Neuronal stem cell (in vitro differentiated cells): ENCODE measurements around the gene SYNE1.
"Not testable (repeated sequence)": the region's sequence is repeated elsewhere in the genome, so short reads cannot be mapped to it uniquely, and the experiment has no call there.

Experiments used
- DNase-seq: peaks from one replicate; pipeline ENCODE4 v3.0.0-alpha.2; 2013; ENCODE audit warnings: low spot score
- H2AFZ ChIP-seq: one replicate; pipeline ENCODE4 v1.6.1; 2013; ENCODE audit warnings: mild to moderate bottlenecking, low read length, inconsistent platforms
- H2AK5ac ChIP-seq: 2 replicates; pipeline ENCODE4 v1.6.1; 2013; ENCODE audit warnings: low read depth, mild to moderate bottlenecking, inconsistent platforms, low read length, moderate library complexity, mixed read lengths
- H2BK120ac ChIP-seq: 2 replicates; pipeline ENCODE4 v1.6.1; 2013; ENCODE audit warnings: low read depth, mild to moderate bottlenecking, inconsistent platforms, low read length, moderate library complexity, mixed read lengths
- H2BK12ac ChIP-seq: one replicate; pipeline ENCODE4 v1.6.1; 2013; ENCODE audit warnings: low read length, inconsistent platforms
- H2BK15ac ChIP-seq: 2 replicates; pipeline ENCODE4 v1.6.1; 2013; ENCODE audit warnings: mild to moderate bottlenecking, low read length, inconsistent platforms, mixed read lengths
- H2BK5ac ChIP-seq: one replicate; pipeline ENCODE4 v1.6.1; 2013; ENCODE audit warnings: inconsistent platforms, mild to moderate bottlenecking, low read length, moderate library complexity
- H3K14ac ChIP-seq: one replicate; pipeline ENCODE4 v1.6.1; 2013; ENCODE audit warnings: low read length, inconsistent platforms
- H3K18ac ChIP-seq: 2 replicates; pipeline ENCODE4 v1.6.1; 2013; ENCODE audit warnings: low read length, inconsistent platforms
- H3K23ac ChIP-seq: 2 replicates; pipeline ENCODE4 v1.6.1; 2013; ENCODE audit warnings: low read depth, mild to moderate bottlenecking, mixed read lengths, low read length, inconsistent platforms; ENCODE audit not compliant: poor library complexity
- H3K27ac ChIP-seq: replicated peaks from 3 replicates; pipeline ENCODE4 v1.5.1; 2013; ENCODE audit warnings: low read length, inconsistent platforms
- H3K27me3 ChIP-seq, 3 experiments: 2 replicates each; pipeline ENCODE4 v1.6.1; 2013; ENCODE audit warnings: low read length in 3 of 3, mild to moderate bottlenecking in 2 of 3, inconsistent platforms in 1 of 3, low read depth in 1 of 3, mixed read lengths in 1 of 3, moderate library complexity in 1 of 3; ENCODE audit not compliant: control insufficient read depth in 3 of 3, insufficient read depth in 3 of 3
- H3K36me3 ChIP-seq, 2 donors: replicated peaks in 1 of 2; 2 replicates each; pipeline ENCODE4 v1.6.1; 2013; ENCODE audit warnings: low read length in 2 of 2; ENCODE audit not compliant: control insufficient read depth in 2 of 2, insufficient read depth in 2 of 2
- H3K4ac ChIP-seq: 2 replicates; pipeline ENCODE4 v1.6.1; 2013; ENCODE audit warnings: inconsistent platforms, mild to moderate bottlenecking, low read length, moderate library complexity
- H3K4me1 ChIP-seq, 2 donors: 1 replicate in 1 of 2; 2 replicates in 1 of 2; pipeline ENCODE4 v1.6.1; 2013; ENCODE audit warnings: low read length in 2 of 2, low read depth in 1 of 2; ENCODE audit not compliant: control insufficient read depth in 2 of 2, insufficient read depth in 1 of 2
- H3K4me2 ChIP-seq: one replicate; pipeline ENCODE4 v1.6.1; 2013; ENCODE audit warnings: mild to moderate bottlenecking, low read length, inconsistent platforms; ENCODE audit not compliant: insufficient read depth, poor library complexity, severe bottlenecking
- H3K4me3 ChIP-seq, 2 donors: 2 replicates each; pipeline ENCODE4 v1.5.1; 2013; ENCODE audit warnings: low read length in 2 of 2, mild to moderate bottlenecking in 2 of 2, inconsistent platforms in 1 of 2, moderate library complexity in 1 of 2
- H3K79me1 ChIP-seq: one replicate; pipeline ENCODE4 v1.6.1; 2013; ENCODE audit warnings: low read depth, mild to moderate bottlenecking, inconsistent platforms, low read length, moderate library complexity
- H3K9ac ChIP-seq: one replicate; pipeline ENCODE4 v1.6.1; 2013; ENCODE audit warnings: mild to moderate bottlenecking, low read depth, low read length, inconsistent platforms; ENCODE audit not compliant: poor library complexity
- H3K9me3 ChIP-seq, 2 donors: replicated peaks in 1 of 2; 2 replicates each; pipeline versions ENCODE3 to v1.6.1; 2013; ENCODE audit warnings: low read length in 2 of 2, mild to moderate bottlenecking in 2 of 2, inconsistent platforms in 1 of 2, low read depth in 1 of 2, mixed read lengths in 1 of 2, moderate library complexity in 1 of 2; ENCODE audit not compliant: control insufficient read depth in 2 of 2, insufficient read depth in 1 of 2
- H4K8ac ChIP-seq: one replicate; pipeline ENCODE4 v1.6.1; 2013; ENCODE audit warnings: low read depth, mild to moderate bottlenecking, inconsistent platforms, low read length, moderate library complexity
- H4K91ac ChIP-seq: one replicate; pipeline ENCODE4 v1.6.1; 2013; ENCODE audit warnings: low read length, low read depth, mild to moderate bottlenecking, inconsistent platforms; ENCODE audit not compliant: poor library complexity
- WGBS, 2 donors: extraction: QIAGEN DNeasy Blood & Tissue Kit; methylation state at CpG; one replicate each; pipeline ENCODE4 v1.1.7; 2013; ENCODE audit warnings: missing lambda C conversion rate in 2 of 2, mixed read lengths in 1 of 2; ENCODE audit not compliant: insufficient read length in 2 of 2, insufficient replicate concordance in 1 of 2; ENCODE audit errors: extremely low coverage in 2 of 2; 5-methylcytosine and 5-hydroxymethylcytosine counted together

SYNE1 gene

DNA sequence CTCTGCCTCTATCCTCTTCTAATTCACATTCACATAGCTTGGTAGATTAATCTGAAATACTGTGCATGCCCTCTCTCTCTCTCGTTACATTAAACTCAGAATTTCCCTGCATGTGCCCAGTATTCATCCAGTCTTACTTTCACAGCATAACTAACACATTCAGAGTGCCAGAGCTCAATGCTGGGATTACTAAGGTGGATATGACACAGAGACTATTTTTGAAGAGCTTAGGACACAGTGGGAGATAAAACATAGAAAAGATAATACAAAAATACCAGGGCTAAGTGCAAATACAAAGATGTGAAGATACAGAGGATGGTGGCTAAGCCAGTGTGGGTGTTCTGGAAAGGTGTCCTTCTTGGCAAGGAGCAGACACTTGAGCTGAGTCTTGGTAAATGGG is 6.3 kb downstream of the SYNE1 start:
- Histone ChIP-seq H2BK12ac (no peak overlapping the region), H3K4me2 (no peak overlapping the region), H3K36me3 (no peaks in the 10 kb centered on the region), H4K8ac (no peak overlapping the region), H3K14ac (no peak overlapping the region), H2BK120ac (no peak overlapping the region), H3K4me1 (peaks cover 0 to 1% of the 10 kb centered on the region in 2 donors), H3K18ac (no peak overlapping the region), H3K23ac (no peak overlapping the region), H2AFZ (no peak overlapping the region), H3K9me3 (no peaks in the 10 kb centered on the region), H2BK5ac (no peak overlapping the region), H4K91ac (no peak overlapping the region), H3K27me3 (peaks cover 0 to 20% (median 5%) of the 10 kb centered on the region in 3 experiments), H3K9ac (no peak overlapping the region), H3K4me3 (no peak overlapping the region), H2BK15ac (no peak overlapping the region), H2AK5ac (no peak overlapping the region), H3K27ac (no peak overlapping the region), H3K4ac (no peak overlapping the region), H3K79me1 (no peaks in the 10 kb centered on the region)
- WGBS, 2 donors = no CpG with 5 or more reads among the region's 1 CpG
- no peak for DNase-seq

DNA sequence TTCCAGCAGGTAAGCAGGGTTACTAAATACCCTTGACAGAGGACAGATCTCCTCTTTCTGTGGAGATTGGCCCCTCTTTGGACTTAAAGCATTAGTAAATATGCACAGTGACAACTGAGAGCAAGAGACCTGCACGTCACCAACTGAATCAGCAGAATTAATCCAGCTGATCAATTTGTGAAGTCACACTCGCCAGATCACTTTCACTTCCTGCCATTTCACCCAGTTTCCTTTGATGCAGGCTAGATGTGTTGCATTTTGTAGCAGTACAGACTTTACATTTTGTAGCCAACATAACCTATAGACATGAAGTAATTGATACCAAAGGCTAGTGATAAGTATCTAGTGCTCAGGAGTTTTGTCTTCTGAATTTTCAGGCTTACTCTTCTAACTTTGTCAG is 11.9 kb downstream of the SYNE1 start:
- H3K4me3 ChIP-seq = no peak overlapping the region
- no peak overlapping the region for H4K8ac ChIP-seq
- H3K27me3 ChIP-seq = no peaks in the 10 kb centered on the region
- H3K9me3 ChIP-seq = no peaks in the 10 kb centered on the region
- no peak overlapping the region for H3K23ac ChIP-seq
- H3K4me1 ChIP-seq = no peaks in the 10 kb centered on the region
- no peak overlapping the region for H3K18ac ChIP-seq
- no peak overlapping the region for H2BK15ac ChIP-seq
- H3K79me1 ChIP-seq = peaks cover 2% of the 10 kb centered on the region
- no CpG with 5 or more reads among the region's 2 CpGs for WGBS, 2 donors
- H3K4ac ChIP-seq = no peak overlapping the region
- H3K27ac ChIP-seq = no peak overlapping the region
- H2BK12ac ChIP-seq = no peak overlapping the region
- DNase-seq = no peak
- H4K91ac ChIP-seq = no peak overlapping the region
- H2AK5ac ChIP-seq = no peak overlapping the region
- H3K9ac ChIP-seq = no peak overlapping the region
- no peaks in the 10 kb centered on the region for H3K36me3 ChIP-seq
- no peak overlapping the region for H2AFZ ChIP-seq
- H3K4me2 ChIP-seq = no peak overlapping the region
- H3K14ac ChIP-seq = no peak overlapping the region
- no peak overlapping the region for H2BK5ac ChIP-seq
- H2BK120ac ChIP-seq = no peak overlapping the region

DNA sequence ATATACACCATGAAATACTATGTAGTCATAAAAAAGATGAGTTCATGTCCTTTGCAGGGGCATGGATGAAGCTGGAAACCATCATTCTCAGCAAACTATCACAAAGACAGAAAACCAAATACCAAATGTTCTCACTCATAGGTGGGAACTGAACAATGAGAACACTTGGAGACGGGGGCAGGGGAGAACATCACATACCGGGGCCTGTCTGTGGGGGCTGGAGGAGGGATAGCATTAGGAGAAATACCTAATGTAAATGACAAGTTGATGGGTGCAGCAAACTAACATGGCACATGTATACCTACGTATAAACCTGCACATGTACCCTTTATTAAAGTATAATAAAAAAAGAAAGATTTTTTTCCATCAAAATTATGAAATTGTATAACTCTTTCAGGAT is 22.4 kb downstream of the SYNE1 start:
- H3K4me2 ChIP-seq, H2BK5ac ChIP-seq, H2BK12ac ChIP-seq, H4K91ac ChIP-seq, H3K4me1 ChIP-seq, H2BK15ac ChIP-seq, H2AFZ ChIP-seq, H3K27me3 ChIP-seq, H3K27ac ChIP-seq, H2AK5ac ChIP-seq, H3K18ac ChIP-seq, H3K9ac ChIP-seq, H3K23ac ChIP-seq, H3K4me3 ChIP-seq, H3K4ac ChIP-seq, H2BK120ac ChIP-seq, H3K9me3 ChIP-seq, H3K79me1 ChIP-seq, DNase-seq, H4K8ac ChIP-seq, H3K36me3 ChIP-seq, H3K14ac ChIP-seq: not testable (repeated sequence)
- WGBS, 2 donors = no CpG with 5 or more reads among the region's 3 CpGs

DNA sequence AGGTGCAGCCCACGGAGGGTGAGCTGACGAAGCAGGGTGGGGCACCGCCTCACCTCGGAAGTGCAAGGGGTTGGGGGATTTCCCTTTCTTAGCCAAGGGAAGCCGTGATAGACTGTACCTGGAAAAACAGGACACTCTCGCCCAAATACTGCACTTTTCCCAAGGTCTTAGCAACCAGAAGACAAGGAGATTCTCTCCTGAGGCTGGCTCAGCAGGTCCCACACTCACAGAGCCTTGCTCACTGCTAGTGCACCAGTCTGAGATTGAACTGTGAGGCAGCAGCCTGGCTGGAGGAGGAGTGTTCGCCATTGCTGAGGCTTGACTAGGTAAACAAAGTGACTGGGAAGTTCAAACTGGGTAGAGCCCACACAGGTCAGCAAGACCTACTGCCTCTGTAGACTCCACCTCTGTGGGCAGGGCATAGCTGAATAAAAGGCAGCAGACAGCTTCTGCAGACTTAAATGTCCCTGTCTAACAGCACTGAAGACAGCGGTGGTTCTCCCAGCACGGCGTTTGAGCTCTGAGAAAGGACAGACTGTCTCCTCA is 28.0 kb downstream of the SYNE1 start:
- Histone ChIP-seq H3K9me3 (no peaks in the 10 kb centered on the region), H2AK5ac (no peak overlapping the region), H3K9ac (no peak overlapping the region), H3K27ac (no peak overlapping the region), H4K8ac (no peak overlapping the region), H2BK120ac (no peak overlapping the region), H2BK12ac (no peak overlapping the region), H3K27me3 (no peaks in the 10 kb centered on the region), H3K79me1 (no peaks in the 10 kb centered on the region), H3K4me3 (no peak overlapping the region), H3K36me3 (no peaks in the 10 kb centered on the region), H3K4ac (no peak overlapping the region), H2BK15ac (no peak overlapping the region), H4K91ac (no peak overlapping the region), H3K18ac (no peak overlapping the region), H3K23ac (no peak overlapping the region), H3K4me1 (no peaks in the 10 kb centered on the region), H3K14ac (no peak overlapping the region), H3K4me2 (no peak overlapping the region), H2BK5ac (no peak overlapping the region), H2AFZ (no peak overlapping the region)
- WGBS, 2 donors = no CpG with 5 or more reads among the region's 10 CpGs
- DNase-seq = no peak
